Activated T-cell treated with anti-CD3 and anti-CD28 coated beads, Interleukin-2, amount 50 U/mL, for 24 hours (primary cell): ENCODE data around the gene B3GALT6.

Experiments
- DNase-seq: peaks from one replicate; pipeline ENCODE4 v3.0.0-alpha.2; 2020
- H3K27ac Mint-ChIP-seq: 2 replicates; pipeline ENCODE4 v1.8.0; 2020; ENCODE audit warnings: mild to moderate bottlenecking, mixed read lengths
- H3K27me3 Mint-ChIP-seq: 2 replicates; pipeline ENCODE4 v1.8.0; 2020; ENCODE audit warnings: mixed read lengths
- H3K36me3 Mint-ChIP-seq: 2 replicates; pipeline ENCODE4 v1.8.0; 2020; ENCODE audit warnings: low read depth, mixed read lengths
- H3K4me1 Mint-ChIP-seq: 2 replicates; pipeline ENCODE4 v1.8.0; 2020; ENCODE audit warnings: low read depth, mixed read lengths
- H3K4me3 Mint-ChIP-seq: 2 replicates; pipeline ENCODE4 v1.8.0; 2020; ENCODE audit warnings: mild to moderate bottlenecking, moderate library complexity, mixed read lengths
- H3K9me3 Mint-ChIP-seq: 2 replicates; pipeline ENCODE4 v1.8.0; 2020; ENCODE audit warnings: mixed read lengths

The B3GALT6 gene

GRCh38 chr1:1280782-1281481 is 48.9 kb downstream of the B3GALT6 start:
- Mint-ChIP-seq H3K9me3 (no peaks in the 10 kb centered on the region), H3K36me3 (no peaks in the 10 kb centered on the region), H3K4me1 (peaks cover 5% of the 10 kb centered on the region), H3K4me3 (no peak overlapping the region), H3K27ac (no peak overlapping the region), H3K27me3 (no peaks in the 10 kb centered on the region)
- DNase-seq, result no peak

GRCh38 chr1:1281533-1282321 is 49.7 kb downstream of the B3GALT6 start:
- H3K4me3 Mint-ChIP-seq, result no peak overlapping the region
- H3K27ac Mint-ChIP-seq, result no peak overlapping the region
- no peaks in the 10 kb centered on the region for H3K36me3 Mint-ChIP-seq
- DNase-seq, result no peak
- no peaks in the 10 kb centered on the region for H3K9me3 Mint-ChIP-seq
- peaks cover 5% of the 10 kb centered on the region for H3K4me1 Mint-ChIP-seq
- H3K27me3 Mint-ChIP-seq, result no peaks in the 10 kb centered on the region

- Mint-ChIP-seq H3K27ac (no peak overlapping the region), H3K36me3 (no peaks in the 10 kb centered on the region), H3K4me1 (peaks cover 5% of the 10 kb centered on the region), H3K4me3 (no peak overlapping the region), H3K27me3 (no peaks in the 10 kb centered on the region), H3K9me3 (no peaks in the 10 kb centered on the region)
- DNase-seq, result no peak
Observed at GRCh38 chr1:1282998-1283397, 51.0 kb downstream of the B3GALT6 start.

GRCh38 chr1:1283821-1284220 is 51.8 kb downstream of the B3GALT6 start:
- Mint-ChIP-seq H3K4me3 (no peak overlapping the region), H3K36me3 (no peaks in the 10 kb centered on the region), H3K27ac (no peak overlapping the region), H3K4me1 (peaks cover 5% of the 10 kb centered on the region), H3K9me3 (no peaks in the 10 kb centered on the region), H3K27me3 (no peaks in the 10 kb centered on the region)
- DNase-seq, result no peak
